Esophagus muscularis mucosa (tissue), 4 donors: Measurements from ENCODE around the gene FBH1. TPM values are rescaled to one million over a fixed set of nuclear protein-coding genes. Genes with fewer than 3 reads are reported as not detected.
A peak's percentile ranks its signal among the peaks of the same experiment; 100 is the strongest.
"Not testable (repeated sequence)": the region's sequence is repeated elsewhere in the genome, so short reads cannot be mapped to it uniquely, and the experiment has no call there.

Experiments
- DNase-seq: peaks from one replicate; pipeline ENCODE4 v3.0.0-alpha.2; 2017; ENCODE audit errors: extremely low spot score
- H3K27ac ChIP-seq, 4 donors: fragments of 200-600 bp; sonication (generic); replicated peaks in 1 of 4; 1 replicate in 3 of 4; 2 replicates in 1 of 4; pipeline ENCODE4 v1.5.1; 2016 to 2019; ENCODE audit warnings: mild to moderate bottlenecking in 1 of 4
- H3K27me3 ChIP-seq, 4 donors: fragments of 200-600 bp; sonication (generic); one replicate each; pipeline versions ENCODE4 v1.5.1 to v1.6.0; 2016 to 2019
- H3K36me3 ChIP-seq, 4 donors: fragments of 200-600 bp; sonication (generic); one replicate each; pipeline ENCODE4 v1.5.1; 2016 to 2019
- H3K4me1 ChIP-seq, 4 donors: fragments of 200-600 bp; sonication (generic); one replicate each; pipeline ENCODE4 v1.5.1; 2016 to 2019
- H3K4me3 ChIP-seq, 4 donors: fragments of 200-600 bp; sonication (generic); 1 replicate in 2 of 4; 2 replicates in 2 of 4; pipeline ENCODE4 v1.5.1; 2016 to 2019; ENCODE audit warnings: mild to moderate bottlenecking in 4 of 4, moderate library complexity in 1 of 4
- H3K9me3 ChIP-seq, 4 donors: fragments of 200-600 bp; sonication (generic); 1 replicate in 3 of 4; 2 replicates in 1 of 4; pipeline ENCODE4 v1.5.1; 2016 to 2019
- CTCF ChIP-seq, 3 experiments: fragments of 200-600 bp in 2 of 3; fragments of 450-650 bp in 1 of 3; sonication (generic) in 2 of 3; IDR thresholded peaks; one replicate each; pipeline ENCODE4 v1.5.1; 2017 to 2019; ENCODE audit warnings: antibody characterized with exemption in 3 of 3, mild to moderate bottlenecking in 2 of 3, moderate library complexity in 1 of 3
- EP300 ChIP-seq: sonication (generic); formaldehyde crosslinking; IDR thresholded peaks from one replicate; pipeline ENCODE4 v1.6.1; 2017; ENCODE audit warnings: antibody characterized with exemption
- POLR2A ChIP-seq: fragments of 450-650 bp; IDR thresholded peaks from one replicate; pipeline ENCODE4 v1.6.1; 2017; ENCODE audit warnings: antibody characterized with exemption, moderate library complexity, mild to moderate bottlenecking, low read depth
- POLR2AphosphoS5 ChIP-seq, 2 donors: sonication (generic); formaldehyde crosslinking; IDR thresholded peaks; one replicate each; pipeline ENCODE4 v1.6.1; 2017; ENCODE audit warnings: antibody characterized with exemption in 2 of 2
- WGBS: methylation state at CpG from one replicate; pipeline ENCODE4 v1.1.5; 2018; 5-methylcytosine and 5-hydroxymethylcytosine counted together
- intact Hi-C: fragments of 100-400 bp; cut with DNase I; formaldehyde crosslinking; loops from one replicate; pipeline ENCODE4 v1.15.1; 2023
- total RNA-seq, 4 donors: library from RNA; depleted of rRNA; stranded (reverse); fragments of >200 nt; gene quantifications; one replicate each; pipeline versions ENCODE4 v1.1.0 to v1.2.1, GENCODE V29; 2016

FBH1 gene
- total RNA-seq, 4 donors from 2014 or later, result 90.3 to 93.0 (median 92.3) TPM

- no peak for DNase-seq
- Histone ChIP-seq H3K4me3 (no peak overlapping the region), H3K36me3 (peaks cover 30 to 59% (median 43%) of the 10 kb centered on the region in 4 donors), H3K27me3 (no peaks in the 10 kb centered on the region), H3K9me3 (no peaks in the 10 kb centered on the region), H3K4me1 (peaks cover 0 to 8% (median 5%) of the 10 kb centered on the region in 4 donors), H3K27ac (no peak overlapping the region)
- no peak for TF ChIP-seq POLR2AphosphoS5 (IDR thresholded peaks at IDR 0.05)
- no peak for TF ChIP-seq CTCF (IDR thresholded peaks at IDR 0.05)
- no peak for TF ChIP-seq POLR2A
- TF ChIP-seq EP300, result no peak
- 92% methylated on average over 5 of the region's 5 CpGs for WGBS
- intact Hi-C loops, result no loop called here
Measured at GRCh38 chr10:5906651-5907050, 16.6 kb downstream of the FBH1 start.

- intact Hi-C loops, H3K4me1 ChIP-seq, H3K9me3 ChIP-seq, H3K27ac ChIP-seq, H3K27me3 ChIP-seq, DNase-seq, H3K4me3 ChIP-seq: not testable (repeated sequence)
- 91% methylated on average over 7 of the region's 7 CpGs for WGBS
- peaks cover 50 to 79% (median 63%) of the 10 kb centered on the region in 4 donors for H3K36me3 ChIP-seq
Measured at GRCh38 chr10:5908676-5909075, 18.6 kb downstream of the FBH1 start.

GRCh38 chr10:5910323-5911100, 20.5 kb downstream of the FBH1 start:
- 64% methylated on average over 16 of the region's 18 CpGs for WGBS
- Histone ChIP-seq H3K4me1 (peaks cover 0 to 6% (median 4%) of the 10 kb centered on the region in 4 donors), H3K27me3 (no peaks in the 10 kb centered on the region), H3K4me3 (no peak overlapping the region), H3K27ac (peak overlapping the region in 1 of 4 donors; percentile 53), H3K9me3 (no peaks in the 10 kb centered on the region), H3K36me3 (peaks cover 68 to 93% (median 81%) of the 10 kb centered on the region in 4 donors)
- TF ChIP-seq POLR2AphosphoS5 (IDR thresholded peaks at IDR 0.05) (peak in 1 of 2 donors; percentile 10), EP300 (no peak)
- intact Hi-C loops, result no loop called here
- DNase-seq, result no peak

- Histone ChIP-seq H3K4me1 (peaks cover 0 to 6% (median 0%) of the 10 kb centered on the region in 4 donors), H3K9me3 (no peaks in the 10 kb centered on the region), H3K27me3 (no peaks in the 10 kb centered on the region), H3K27ac (no peak overlapping the region), H3K4me3 (no peak overlapping the region), H3K36me3 (peaks cover 78 to 94% (median 86%) of the 10 kb centered on the region in 4 donors)
- 93% methylated on average over 4 of the region's 4 CpGs for WGBS
- intact Hi-C loops, result no loop called here
- TF ChIP-seq POLR2A (no peak), EP300 (no peak), POLR2AphosphoS5 (IDR thresholded peaks at IDR 0.05) (no peak), CTCF (IDR thresholded peaks at IDR 0.05) (no peak)
- DNase-seq, result no peak
Measured at GRCh38 chr10:5911670-5912069, 21.6 kb downstream of the FBH1 start.

GRCh38 chr10:5913736-5914135, 23.7 kb downstream of the FBH1 start:
- Histone ChIP-seq H3K36me3 (peaks cover 96 to 100% (median 99%) of the 10 kb centered on the region in 4 donors), H3K9me3 (no peaks in the 10 kb centered on the region), H3K4me1 (peaks cover 0 to 6% (median 0%) of the 10 kb centered on the region in 4 donors), H3K27ac (no peak overlapping the region), H3K27me3 (no peaks in the 10 kb centered on the region), H3K4me3 (no peak overlapping the region)
- no peak for DNase-seq
- WGBS, result 92% methylated on average over 4 of the region's 4 CpGs
- TF ChIP-seq CTCF (IDR thresholded peaks at IDR 0.05) (no peak), POLR2A (no peak)
- intact Hi-C loops, result no loop called here
